HG03378 (cell line): ENCODE results near the gene SASH1.
A peak's percentile ranks its signal among the peaks of the same experiment; 100 is the strongest.

Source experiments
- ATAC-seq: cut with Tn5 transposase; IDR thresholded peaks from one replicate; pipeline ENCODE4 v1.9.1; 2021; ENCODE audit warnings: mild to moderate bottlenecking, moderate library complexity; ENCODE audit not compliant: unreplicated experiment

SASH1 gene

DNA sequence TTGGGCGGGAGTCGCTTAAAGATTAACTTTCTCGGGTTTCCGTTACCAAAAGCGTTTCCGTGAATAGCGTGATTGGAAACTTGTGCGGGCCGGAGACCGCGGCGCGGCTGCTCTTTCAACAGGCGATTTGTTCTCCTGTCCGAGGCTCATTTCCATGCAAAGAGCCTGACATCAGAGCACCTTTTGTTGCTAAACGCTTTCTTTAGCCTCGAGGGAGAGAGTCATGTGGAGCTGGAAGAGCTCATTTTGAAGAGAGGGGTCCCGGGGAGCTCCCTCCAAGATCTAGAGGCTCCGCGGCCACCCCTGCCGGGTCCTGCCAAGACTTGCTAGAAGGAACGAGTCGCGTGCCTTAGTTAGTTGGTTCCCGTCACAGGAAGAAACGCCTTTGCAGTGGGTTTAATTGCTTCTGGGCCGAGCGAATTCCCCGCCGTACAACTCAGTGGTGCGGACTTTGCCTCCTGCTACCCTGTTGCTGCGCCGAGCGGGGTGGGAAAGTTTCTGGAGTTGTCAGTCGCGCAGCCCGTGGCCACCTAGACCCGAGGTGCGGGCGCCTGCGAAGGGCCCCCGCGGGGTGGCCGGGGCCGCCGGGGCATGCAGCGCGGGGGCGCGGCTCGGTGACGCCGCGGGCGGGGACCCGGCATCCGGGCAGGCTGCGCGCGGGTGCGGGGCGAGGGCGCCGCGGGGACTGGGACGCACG, at the start of gene SASH1:
TSS of gene SASH1 (plus strand) at position 489 of the 697 bp plus-strand sequence. CDS start 230 bp downstream, outside the sequence.
- peak; percentile 72 for ATAC-seq

DNA sequence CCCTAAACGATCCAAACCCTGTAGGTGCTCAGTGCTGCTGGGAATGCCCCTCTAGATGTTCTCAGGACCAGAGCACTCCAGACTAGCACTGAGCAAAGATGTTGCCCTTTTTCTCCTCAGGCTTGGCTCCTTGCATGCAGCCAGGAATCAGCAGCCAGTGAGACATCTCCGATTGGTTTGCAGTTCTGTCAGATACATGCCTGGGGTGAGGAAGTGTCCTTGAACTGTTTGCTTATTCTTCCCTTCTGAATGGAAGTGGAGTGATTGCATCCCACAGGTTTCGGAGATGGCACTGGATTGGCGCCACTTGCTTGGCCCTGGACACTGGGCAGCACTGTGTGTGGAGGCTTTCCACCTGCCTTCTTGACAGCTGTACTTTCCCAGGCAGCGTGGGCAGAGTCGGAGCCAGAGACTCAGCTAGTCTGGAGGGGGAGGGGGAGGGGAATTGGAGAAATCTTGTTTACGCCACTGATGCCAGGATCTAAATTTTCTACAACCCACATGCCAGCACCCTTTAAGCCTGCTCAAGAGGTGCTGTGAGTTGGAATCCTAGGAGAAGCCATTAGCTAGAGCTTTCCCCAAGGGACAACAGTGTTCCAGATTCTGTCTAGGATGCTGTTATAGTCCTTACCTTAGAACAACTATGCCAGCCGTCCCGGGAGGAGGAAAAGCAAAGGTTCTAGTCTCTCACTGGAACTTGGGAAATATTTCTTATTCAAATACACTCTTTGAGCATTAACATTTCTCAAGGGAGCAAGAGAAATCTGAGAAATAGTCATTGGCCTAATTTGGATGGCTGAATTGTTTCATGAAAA, 49.2 kb upstream of the SASH1 start:
- no peak for ATAC-seq

DNA sequence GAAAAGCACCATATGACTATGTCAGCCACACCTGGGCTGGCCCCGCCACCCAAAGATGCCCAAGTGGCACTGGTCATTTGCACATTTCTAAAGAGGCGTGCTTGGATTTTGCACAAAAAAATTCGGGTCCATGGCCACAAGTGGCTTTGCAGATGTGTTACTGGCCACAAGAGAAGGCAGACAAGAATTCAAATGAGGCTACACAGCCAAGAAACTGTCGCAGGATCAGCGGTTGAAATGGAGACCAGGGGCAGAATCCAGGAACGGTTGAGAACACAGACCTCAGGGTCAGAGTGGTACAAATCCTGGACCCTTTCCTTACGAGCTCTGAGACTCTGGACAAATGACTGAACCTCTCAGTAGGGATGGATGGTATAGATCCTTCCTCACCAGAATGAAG, 48.6 kb upstream of the SASH1 start:
- no peak for ATAC-seq

DNA sequence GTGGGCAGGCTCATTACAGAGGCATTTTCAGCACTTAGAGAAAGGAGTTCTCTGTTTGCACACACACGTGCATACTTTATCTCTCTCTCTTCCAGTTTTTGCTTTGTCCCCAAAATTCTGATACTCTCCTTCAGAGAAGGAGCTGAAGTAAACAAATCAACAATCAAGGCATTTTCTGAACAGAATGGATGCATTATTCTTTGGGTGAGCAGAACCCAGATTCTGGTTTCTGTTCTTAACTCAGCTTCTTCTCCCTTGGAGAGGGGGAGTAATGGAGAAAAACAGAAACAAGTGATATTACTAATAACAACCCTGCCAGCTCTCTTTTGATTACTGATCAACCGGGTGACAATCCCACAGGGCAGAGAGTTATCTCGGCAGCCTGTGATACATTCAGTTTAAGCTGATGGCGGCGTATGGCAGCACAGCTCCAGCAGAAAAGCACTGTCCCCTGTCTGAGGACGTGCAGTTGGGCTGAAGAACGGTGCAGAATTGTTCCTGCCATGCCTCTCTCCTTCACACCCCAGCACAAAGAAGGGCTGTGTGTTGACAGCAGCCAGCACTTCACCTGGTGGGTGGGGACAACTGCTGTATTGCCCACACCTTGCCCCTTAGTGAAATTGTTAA, 47.3 kb upstream of the SASH1 start:
- no peak for ATAC-seq

DNA sequence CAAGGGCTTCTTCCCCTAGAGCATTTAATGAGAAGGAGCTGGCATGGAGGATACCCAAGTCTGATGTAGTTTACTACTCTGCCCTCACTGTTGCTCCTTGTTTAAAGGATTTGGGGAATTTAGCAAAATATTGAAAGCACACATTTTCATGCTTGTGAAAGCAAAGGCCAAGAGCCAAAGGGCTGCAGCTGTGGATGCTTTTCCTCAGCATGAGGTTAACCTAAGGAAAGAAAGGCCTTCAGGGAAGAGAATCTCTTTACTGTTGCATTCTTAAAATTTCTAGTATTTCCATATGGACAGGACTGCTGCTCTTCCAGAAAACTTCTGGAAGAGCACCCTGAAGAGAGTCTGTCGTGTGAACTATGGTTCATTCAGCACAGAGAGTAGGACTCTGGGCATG, 45.9 kb upstream of the SASH1 start:
- no peak for ATAC-seq

DNA sequence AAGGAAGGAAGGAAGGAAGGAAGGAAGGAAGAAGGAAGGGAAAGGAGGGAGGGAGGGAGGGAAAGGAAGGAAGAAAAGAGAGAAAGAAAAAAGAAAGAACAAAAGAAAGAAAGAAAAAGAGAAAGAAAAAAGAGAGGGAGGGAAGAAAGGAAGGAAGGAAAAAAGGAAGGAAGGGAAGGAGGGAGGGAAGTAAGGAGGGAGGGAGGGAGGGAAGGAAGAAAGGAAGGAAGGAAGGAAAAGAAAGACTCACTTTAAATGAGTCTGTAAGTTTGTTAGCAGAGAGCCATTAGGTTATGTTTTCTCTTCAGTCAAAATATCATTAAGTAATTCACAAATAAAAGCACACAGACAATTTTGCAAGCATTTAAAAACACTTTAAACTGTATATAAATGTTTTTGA, 44.0 kb upstream of the SASH1 start:
- no peak for ATAC-seq

DNA sequence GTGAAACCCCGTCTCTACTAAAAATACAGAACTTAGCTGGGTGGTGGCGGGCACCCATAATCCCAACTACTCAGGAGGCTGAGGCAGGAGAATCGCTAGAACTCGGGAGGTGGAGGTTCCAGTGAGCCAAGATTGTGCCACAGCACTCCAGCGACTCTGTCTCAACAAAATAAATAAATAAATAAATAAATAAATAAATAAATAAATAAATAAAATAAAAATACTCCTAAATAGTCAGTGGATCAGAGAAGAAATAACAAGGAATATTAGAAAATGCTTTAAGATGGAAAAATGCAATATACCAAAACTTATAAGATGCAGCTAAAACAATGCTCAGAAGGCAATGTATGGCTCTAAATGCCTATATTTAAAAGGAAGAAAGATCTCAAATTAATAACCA, 39.0 kb upstream of the SASH1 start:
- no peak for ATAC-seq

DNA sequence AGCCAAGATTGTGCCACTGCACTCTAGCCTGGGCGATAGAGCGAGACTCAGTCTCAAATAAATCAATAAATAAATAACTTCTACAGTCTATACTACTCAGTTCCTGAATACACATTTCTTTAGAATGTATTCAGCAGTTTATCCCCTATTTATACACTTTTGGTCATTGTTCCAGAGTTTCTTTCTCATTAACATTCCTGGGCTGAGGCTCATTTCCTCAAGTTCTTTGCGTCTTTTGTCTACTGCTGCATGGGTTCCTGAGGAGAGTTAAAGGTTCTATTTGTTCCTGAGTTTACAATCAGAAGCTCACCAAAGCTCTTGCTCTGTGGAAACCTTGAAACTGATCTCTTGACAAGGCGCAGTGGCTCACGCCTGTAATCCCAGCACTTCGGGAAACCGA, 37.7 kb upstream of the SASH1 start:
- no peak for ATAC-seq

DNA sequence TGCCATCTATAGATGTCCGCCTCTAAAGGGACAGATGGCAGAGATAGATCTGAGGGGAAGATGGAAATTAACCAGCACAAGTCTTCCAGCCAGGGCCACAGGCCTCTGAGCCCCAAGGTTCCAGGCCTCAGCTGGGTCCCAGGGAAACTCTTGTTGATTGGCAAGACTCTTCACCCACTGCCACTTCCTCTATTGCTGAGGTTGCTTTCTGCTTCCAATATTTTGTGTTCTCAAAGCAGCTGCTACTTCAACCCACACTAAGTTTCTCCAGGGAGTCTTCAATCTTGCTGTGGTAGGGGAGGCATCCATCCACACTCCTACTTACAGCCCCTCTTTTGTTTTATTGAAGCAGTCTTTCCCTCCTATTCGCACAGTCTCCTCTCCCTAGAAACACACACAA, 36.4 kb upstream of the SASH1 start:
- no peak for ATAC-seq

DNA sequence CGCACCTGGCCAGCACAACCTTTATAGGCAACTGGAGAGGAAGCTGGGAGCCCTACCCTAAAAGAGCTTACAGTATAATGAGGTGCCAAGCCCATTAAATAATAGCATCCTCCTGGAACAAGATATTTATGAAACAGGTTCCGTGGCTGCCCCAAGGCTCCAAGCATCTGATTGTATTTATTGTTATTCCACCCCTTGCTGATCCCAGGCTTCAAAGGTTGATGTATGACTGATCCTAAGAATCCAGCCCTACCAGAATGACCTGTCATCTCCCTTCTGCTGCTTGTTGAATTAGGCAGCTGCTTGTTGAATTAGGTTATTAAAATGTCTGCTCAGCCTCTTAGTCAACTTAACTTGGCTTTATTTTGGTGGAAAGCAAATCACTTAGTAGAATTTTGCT, 35.2 kb upstream of the SASH1 start:
- no peak for ATAC-seq

DNA sequence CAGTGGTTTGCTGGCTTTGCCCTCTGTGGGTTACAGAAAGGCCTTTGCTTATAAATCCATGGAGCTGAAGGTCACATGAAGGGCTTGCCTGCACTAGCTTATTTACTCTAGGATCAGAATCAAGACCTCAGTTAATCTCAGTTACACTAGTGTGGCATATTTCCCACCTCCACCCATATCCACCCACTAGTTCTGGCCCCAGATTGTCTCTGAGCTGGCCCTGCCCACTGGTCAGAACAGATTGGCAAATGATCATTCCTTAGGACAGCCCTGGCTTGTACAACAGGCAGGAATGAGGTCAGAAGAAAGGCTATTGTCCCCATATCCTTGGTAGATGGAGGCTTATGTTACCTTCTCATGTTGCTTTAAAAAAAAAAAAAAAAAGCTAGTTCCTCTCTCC, 33.3 kb upstream of the SASH1 start:
- ATAC-seq: no peak

DNA sequence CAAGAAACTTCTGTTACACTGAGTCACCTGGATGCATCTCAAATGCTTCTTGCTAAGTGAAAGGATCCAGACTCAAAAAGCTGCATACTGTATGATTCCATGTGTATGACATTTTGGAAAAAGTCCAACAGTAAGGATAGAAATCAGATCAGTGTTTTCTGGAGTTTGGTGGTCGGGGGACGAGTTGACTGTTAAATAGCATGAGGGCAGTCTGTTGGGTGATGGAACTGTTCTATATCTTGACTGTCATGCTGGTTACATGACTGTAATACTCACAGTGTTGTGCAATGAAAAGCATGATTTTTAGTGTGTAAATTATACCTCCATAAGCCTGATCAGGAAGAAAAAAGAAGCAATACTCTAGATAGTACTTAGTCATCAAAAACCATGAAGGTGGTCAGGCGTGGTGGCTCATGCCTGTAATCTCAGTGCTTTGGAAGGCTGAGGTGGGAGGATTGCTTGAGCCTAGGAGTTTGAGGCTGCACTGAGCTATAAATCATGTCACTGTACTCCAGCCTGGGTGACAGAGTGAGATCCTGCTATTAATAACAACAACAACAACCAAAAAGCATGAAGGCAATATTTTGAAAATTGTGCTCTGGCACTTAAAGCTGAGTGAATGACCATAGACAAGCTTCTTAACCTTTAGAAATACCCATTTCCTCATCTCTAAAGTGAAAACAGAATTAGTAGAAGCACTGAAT, 30.5 kb upstream of the SASH1 start:
- ATAC-seq: no peak

DNA sequence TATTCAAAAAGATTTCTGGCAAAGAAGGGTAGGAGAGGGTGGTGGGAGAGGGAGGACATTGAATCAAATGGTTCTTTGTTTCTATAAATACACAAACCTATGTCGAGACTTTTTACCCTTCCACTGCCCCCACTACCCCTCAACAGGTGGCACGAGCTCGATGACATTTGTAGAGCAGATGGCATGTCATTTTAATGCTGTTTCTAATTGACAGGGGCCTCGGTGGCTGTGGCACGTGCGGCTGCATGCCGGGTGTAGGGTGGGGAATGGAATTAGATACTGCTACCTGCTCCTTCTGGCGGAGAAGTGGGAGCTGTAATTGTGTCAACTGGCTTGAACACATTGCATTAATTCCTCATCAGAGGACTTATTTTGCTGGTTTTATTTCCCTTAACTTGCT, 29.1 kb upstream of the SASH1 start:
- ATAC-seq: no peak

DNA sequence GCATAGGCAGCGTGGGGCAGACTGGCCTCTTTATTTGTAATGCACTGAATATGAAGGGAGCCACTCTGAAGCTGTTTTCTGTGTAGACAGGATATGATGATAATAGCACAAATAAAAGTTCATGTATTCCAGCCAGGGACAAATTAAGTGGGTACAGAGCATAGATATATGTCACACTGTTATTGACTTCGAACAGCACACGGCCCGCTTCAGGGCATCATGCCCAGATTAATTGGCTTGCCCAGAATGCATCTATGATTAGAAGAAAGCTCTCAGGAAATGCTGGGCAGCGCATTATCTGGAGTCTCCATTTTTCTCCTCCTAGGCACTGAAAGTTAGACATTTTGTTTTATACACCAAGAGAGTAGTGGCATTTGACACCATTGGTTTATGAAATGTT, 26.3 kb upstream of the SASH1 start:
- ATAC-seq: no peak

DNA sequence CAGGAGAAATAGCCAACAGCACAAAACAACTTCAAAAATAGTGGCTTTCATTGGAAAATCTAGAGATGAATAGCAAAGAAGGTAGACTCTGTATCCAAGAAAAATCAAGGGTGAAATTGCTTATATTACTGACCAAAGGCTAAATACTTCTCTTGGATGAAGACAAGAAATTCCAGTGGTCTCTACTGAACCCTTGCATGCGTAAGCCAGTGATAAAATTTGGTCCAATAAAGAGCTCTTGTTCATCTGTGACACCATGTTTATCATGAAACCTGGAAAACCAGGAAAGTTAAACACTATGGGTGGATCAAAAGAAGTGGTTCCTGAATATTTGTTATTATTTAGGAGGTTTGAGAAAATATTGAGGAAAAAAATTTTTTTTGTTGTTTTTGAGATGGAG, 25.6 kb upstream of the SASH1 start:
- ATAC-seq: no peak

DNA sequence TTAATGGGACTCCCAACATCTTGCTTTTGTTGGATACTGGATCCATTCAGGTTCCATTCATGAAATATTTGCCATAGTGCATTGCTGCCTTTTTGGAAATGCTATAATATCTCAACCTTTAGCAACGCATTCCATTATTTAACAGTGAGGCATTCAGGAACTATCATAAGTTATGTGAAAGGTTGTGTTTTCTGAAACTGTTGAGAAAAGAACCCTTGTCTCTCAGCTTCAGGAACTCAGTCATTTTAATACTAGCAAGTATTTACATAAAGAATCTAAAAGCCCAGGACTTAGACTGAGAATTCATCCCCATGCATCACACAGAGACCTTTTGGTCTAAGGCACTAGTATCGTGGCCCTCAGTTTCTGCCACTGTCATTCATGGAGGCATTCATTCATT, 24.9 kb upstream of the SASH1 start:
- ATAC-seq: no peak

DNA sequence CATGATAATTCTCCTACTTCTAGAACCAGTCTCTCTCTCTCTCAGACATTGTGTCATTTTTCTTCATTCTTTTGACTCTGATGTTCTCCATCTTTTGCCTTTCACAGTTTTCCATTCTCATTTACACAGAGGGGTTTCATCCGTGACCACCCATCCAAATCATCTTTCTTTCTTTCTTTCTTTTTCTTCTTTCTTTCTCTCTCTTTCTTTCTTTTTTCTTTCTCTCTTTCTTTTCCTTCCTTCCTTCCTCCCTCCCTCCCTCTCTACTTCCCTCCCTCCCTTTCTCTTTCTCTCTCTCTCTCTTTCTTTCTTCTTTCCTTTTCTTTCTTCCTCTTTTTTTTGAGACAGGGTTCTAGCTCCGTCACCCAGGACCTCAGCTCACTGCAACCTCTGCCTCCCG, 19.9 kb upstream of the SASH1 start:
- ATAC-seq: no peak

DNA sequence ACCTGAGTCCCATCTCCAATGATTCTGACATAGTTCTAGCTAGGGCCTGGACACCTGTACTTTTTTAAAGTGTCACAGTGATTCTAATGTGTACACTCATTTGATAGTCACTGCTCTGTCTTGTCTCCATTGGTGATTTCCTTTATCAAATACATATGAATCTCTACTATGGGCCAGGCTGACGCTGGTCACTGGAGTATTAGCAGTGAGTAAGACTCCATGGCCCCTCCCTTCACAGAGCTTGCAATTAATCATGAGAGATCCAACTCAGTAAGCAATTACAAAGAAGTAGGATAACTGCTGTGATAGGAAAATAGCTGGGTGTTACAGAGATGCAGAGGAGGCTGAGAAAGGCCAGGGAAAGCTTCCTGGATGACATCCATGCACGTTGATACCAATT, 19.3 kb upstream of the SASH1 start:
- no peak for ATAC-seq

DNA sequence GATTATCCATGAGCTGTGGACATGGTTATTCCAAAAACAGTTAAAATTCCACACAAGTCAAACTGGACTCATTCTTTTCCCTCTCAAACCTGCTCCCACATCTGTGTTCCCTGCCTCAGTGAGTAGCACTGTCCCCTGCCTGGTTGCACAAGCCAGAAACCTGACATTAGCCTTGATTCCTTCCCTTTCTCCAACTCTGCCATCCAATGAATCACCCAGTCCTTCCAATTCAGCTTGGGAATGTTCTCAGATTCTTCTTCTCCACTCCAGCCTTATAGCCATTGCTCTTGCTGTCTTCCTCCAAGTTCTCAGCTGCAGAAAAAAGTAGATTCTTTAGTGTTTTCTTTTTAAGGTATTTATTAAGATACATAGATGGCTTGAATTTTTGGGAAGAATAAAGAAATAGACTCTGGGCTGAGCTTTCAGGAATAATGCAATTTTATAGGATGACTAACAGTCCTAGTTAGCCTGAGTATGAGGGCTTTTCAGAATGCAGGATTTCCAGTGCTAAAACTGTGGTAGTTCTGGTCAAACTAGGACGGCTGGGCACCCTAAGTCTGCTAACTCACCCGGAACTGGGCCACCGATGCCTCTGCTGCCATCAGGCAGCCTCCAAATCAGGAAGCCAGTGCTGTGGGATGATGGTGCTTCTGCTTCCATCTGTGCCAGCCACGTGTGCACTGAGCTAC, 18.2 kb upstream of the SASH1 start:
- ATAC-seq: no peak

DNA sequence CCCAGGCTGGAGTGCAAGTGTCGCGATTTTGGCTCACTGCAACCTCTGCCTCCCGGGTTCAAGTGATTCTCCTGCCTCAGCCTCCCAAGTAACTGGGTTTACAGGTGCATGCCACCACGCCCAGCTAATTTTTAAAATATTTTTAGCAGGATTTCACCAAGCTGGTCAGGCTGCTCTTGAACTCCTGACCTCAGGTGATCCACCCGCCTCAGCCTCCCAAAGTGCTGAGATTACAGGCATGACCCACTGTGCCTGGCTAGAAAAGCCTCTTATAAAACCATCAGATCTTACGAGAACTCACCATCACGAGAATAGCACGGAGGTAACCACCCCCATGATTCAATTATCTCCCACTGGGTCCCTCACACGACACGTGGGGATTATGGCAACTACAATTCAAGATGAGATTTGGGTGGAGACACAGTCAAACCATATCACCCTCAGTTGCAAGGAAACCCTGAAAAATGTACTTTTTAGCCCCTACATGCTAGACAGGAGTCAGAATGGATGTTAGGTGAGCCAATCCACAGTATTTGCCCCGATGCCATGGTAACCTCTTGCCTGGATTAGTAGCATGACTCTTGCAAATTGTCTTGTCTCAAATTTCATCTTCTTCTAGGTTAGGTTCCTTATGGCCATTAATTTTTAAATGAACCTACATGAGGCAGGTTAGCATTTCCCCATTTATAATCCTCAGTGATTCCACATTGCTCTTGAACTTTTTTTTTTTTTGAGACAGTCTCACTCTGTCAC, 17.1 kb upstream of the SASH1 start:
- no peak for ATAC-seq
